KOPT-K1 (cell line): ENCODE results near the gene C2orf78.
A peak's percentile ranks its signal among the peaks of the same experiment; 100 is the strongest.
"Not testable (repeated sequence)": the region's sequence is repeated elsewhere in the genome, so short reads cannot be mapped to it uniquely, and the experiment has no call there.

Experiments
- H3K27ac ChIP-seq: fragments of 200-600 bp; sonication (generic); 2 replicates; pipeline ENCODE4 v1.5.1; 2016; ENCODE audit warnings: antibody characterized with exemption, mild to moderate bottlenecking, low read depth, low read length; ENCODE audit not compliant: poor library complexity, severe bottlenecking
- H3K36me3 ChIP-seq: fragments of 200-600 bp; sonication (generic); 2 replicates; pipeline ENCODE4 v1.5.1; 2017; ENCODE audit warnings: antibody characterized with exemption, mild to moderate bottlenecking, low read length, moderate library complexity; ENCODE audit not compliant: insufficient read depth
- H3K9me3 ChIP-seq: fragments of 200-600 bp; sonication (generic); 2 replicates; pipeline ENCODE4 v1.5.1; 2017; ENCODE audit warnings: antibody characterized with exemption, low read length, mild to moderate bottlenecking; ENCODE audit not compliant: insufficient read depth, poor library complexity, severe bottlenecking

The C2orf78 gene

DNA sequence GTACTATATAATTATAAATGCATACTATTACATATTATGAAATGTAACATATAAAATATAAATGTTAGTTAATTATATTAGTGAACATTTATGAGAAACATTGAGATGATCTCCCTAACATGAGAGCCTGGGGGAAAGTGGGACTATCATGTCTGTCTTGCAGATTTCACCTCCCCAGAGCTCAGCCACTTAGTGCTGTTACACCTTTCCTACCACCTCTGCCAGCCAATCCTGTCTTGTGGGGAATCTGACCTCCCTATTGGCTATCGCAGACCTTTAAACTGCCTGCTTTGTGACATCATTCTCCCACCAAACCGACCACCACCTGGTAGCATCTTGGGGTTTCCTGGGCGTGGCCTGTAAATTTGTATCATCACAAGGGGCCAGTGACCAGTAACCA is at the start of gene C2orf78:
TSS of gene C2orf78 (plus strand) at position 301 of the 400 bp plus-strand sequence. CDS start 127 bp downstream, outside the sequence.
- H3K27ac ChIP-seq, H3K9me3 ChIP-seq: not testable (repeated sequence)

DNA sequence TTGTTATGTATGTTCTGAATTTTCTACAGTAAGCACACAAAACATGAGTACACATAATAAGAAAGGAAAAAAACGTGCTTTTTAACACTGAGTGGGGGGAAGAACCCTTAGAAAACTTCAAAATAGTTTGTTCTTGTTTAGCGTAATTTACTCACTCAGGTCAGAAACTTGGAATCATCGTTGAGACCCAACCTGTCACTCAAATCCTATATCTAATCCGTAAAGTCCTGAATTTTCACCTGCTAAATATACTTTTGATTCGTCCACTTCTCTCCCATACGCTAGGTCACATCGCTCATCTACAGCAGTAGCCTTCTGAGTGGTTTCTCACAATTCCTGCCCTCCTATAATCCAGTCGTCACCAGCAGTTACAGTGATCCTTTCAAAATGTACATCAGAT is 47.6 kb upstream of the C2orf78 start:
- H3K36me3 ChIP-seq = peaks cover 34% of the 10 kb centered on the region
- peak overlapping the region; percentile 73 for H3K27ac ChIP-seq
- no peaks in the 10 kb centered on the region for H3K9me3 ChIP-seq

More for the DNA sequence above, at the start of gene C2orf78:
- not testable (repeated sequence) for H3K36me3 ChIP-seq

DNA sequence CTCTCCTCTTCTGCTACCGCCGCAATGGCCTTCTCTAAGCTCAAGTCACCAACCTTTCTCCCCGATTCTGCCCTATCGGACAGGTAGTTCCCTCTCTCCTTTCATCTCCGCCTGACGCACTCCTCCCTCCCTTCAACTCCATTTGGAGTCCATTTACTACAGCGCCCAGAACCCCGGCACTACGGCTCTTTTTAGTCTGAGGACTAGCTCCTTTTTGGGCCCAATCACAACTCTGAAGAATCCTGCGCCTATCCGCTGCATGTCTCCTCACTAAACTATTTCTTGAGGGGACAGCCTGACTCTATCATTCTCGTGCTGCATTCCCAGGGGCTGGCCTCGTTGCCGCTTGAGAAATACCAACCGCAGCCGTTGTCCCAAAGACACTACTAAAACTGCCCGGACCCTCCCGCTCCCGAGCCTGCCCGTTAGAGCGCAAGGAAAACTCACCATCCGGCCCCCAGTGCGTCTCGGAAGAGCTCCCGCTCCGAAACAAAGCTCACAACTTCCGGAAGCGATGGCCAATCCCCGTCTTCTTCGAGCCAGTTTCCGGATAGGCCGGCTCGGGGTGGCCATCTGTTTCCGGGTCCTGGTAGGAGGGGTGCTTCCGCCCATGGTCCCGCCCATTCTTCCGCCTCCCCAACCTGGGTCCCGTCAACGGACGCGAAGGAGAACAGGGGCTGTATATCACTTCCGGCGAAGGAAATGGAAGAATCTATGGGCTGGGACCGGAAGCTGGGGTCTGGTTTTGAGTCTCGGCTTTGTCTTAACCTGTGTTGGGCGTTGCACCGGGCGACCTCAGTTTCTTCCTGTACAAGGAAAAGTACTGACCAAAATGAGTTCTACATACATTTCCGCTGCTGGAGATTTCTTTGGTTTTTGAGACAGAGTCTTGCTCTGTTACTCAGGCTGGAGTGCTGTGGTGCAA is 46.9 kb upstream of the C2orf78 start, which contains the start of gene TPRKB:
TSS of gene TPRKB (minus strand) at position 491 of the 925 bp plus-strand sequence. CDS start 2,776 bp downstream, outside the sequence.
- Histone ChIP-seq H3K9me3 (no peaks in the 10 kb centered on the region), H3K36me3 (peaks cover 26% of the 10 kb centered on the region), H3K27ac (peak within 1 kb of the TSS; percentile 73)

- H3K9me3 ChIP-seq = no peaks in the 10 kb centered on the region
- peaks cover 6% of the 10 kb centered on the region for H3K36me3 ChIP-seq
- no peak overlapping the region for H3K27ac ChIP-seq
Measured at GRCh38 chr2:73739101-73739500, 44.9 kb upstream of the C2orf78 start.

- no peaks in the 10 kb centered on the region for H3K9me3 ChIP-seq
- H3K27ac ChIP-seq = no peak overlapping the region
- 0 out of 2 replicates have a peak, but pooled peaks cover under 1% of the 10 kb centered on the region for H3K36me3 ChIP-seq
Measured at GRCh38 chr2:73740767-73741166, 43.2 kb upstream of the C2orf78 start.

DNA sequence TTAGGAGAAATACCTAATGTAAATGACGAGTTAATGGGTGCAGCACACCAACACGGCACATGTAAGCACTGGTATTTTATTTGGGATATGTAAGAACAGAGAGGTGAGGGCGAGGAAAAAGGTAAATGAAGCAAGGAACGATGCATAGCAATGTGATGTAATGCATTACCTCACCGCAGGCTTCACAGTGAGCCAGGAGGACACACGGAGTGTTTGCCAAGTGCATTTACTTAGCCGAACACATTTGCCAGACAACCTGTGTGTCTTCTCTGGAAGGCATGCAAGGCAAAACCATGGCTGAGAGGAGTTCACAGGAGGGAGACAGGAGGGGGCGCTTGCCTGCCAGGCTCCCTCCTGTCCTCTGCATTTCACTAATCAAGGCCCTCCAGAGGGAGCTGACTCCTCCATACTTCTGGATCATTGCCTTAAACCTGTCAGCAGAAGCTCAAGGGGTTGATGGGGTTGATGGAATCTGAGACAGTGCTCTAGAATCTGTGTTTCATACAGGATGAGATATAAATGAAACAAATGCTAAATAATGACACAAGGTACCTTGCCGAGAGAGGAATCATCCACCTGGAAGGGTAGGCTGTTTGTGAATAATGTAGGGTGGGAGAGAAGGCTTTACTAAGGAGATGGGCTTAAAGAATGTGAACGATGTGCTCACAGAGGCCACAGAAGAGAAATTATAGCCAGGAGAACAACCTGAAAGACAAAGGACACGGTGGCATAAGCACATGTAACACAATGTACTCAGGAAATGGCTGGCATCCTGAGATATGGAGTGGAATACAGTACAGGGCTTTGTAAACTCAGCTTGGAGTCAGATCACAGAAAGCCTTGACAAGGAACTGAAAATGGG is 37.7 kb upstream of the C2orf78 start:
- H3K36me3 ChIP-seq = peaks cover 8% of the 10 kb centered on the region; the same call in 1 of the 2 replicates
- no peaks in the 10 kb centered on the region for H3K9me3 ChIP-seq
- H3K27ac ChIP-seq = no peak overlapping the region

DNA sequence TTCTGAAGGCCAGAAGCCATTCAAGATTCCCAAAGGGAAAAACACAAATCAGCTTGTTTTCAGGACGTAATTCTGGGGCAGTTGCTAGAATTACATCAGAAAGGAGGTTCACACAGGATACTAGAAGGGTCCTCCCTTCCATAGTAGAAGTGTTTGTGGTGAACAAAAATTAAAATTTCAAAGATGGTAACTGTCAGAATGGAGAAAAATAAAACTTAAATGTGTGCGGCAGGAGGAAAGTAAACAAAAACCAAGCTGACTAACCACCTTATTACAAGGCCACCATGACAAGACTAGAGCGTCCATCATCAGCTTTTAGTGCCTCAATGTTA is 37.1 kb upstream of the C2orf78 start:
- Histone ChIP-seq H3K9me3 (no peaks in the 10 kb centered on the region), H3K27ac (no peak overlapping the region), H3K36me3 (peaks cover 10% of the 10 kb centered on the region; the same call in 1 of the 2 replicates)

GRCh38 chr2:73749314-73749713 is 34.7 kb upstream of the C2orf78 start:
- Histone ChIP-seq H3K36me3 (peaks cover 18% of the 10 kb centered on the region; the same call in 1 of the 2 replicates), H3K27ac (no peak overlapping the region), H3K9me3 (peaks cover 4% of the 10 kb centered on the region)

DNA sequence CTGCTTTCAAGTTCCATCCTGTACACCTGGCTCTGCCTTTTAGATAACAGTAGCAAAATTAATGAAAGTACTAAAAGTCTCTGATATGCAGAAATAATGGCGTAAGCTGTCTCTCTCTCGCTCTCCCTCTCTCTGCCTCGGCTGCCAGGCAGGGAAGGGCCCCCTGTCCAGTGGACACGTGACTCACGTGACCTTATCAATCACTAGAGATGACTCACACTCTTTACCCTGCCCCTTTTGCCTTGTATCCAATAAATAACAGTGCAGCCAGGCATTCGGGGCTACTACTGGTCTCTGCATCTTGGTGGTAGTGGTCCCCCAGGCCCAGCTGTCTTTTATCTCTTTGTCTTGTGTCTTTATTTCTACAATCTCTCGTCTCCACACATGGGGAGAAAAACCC is 29.7 kb upstream of the C2orf78 start:
- peaks cover 42% of the 10 kb centered on the region; the same call in 1 of the 2 replicates for H3K36me3 ChIP-seq
- H3K9me3 ChIP-seq = peaks cover 18% of the 10 kb centered on the region
- not testable (repeated sequence) for H3K27ac ChIP-seq

- Histone ChIP-seq H3K27ac (no peak overlapping the region), H3K9me3 (peaks cover 13% of the 10 kb centered on the region), H3K36me3 (peaks cover 78% of the 10 kb centered on the region)
Measured at GRCh38 chr2:73759285-73759764, 24.7 kb upstream of the C2orf78 start.

GRCh38 chr2:73759904-73760303 is 24.1 kb upstream of the C2orf78 start:
- Histone ChIP-seq H3K9me3 (peaks cover 8% of the 10 kb centered on the region), H3K27ac (no peak overlapping the region), H3K36me3 (peaks cover 78% of the 10 kb centered on the region)

DNA sequence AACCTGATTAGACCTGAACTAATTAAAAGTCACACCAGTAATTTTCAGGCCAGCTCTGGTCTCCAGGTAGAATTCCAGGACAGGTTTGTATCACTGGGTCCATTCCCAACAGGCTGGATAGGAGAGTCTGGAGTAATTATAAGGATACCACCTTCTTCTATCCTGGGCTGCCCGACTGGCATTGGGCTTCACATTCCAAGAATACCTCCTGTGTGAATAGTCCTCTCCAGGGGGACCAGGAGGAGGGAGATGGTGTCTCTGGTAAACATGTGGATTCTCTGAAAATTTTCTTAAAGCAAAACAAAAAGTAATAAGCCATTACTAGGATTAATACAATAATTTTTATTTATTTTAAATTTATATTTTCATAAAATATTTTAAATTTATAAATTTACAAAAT is 21.4 kb upstream of the C2orf78 start:
- Histone ChIP-seq H3K36me3 (peaks cover 91% of the 10 kb centered on the region), H3K27ac (no peak overlapping the region), H3K9me3 (no peaks in the 10 kb centered on the region)

DNA sequence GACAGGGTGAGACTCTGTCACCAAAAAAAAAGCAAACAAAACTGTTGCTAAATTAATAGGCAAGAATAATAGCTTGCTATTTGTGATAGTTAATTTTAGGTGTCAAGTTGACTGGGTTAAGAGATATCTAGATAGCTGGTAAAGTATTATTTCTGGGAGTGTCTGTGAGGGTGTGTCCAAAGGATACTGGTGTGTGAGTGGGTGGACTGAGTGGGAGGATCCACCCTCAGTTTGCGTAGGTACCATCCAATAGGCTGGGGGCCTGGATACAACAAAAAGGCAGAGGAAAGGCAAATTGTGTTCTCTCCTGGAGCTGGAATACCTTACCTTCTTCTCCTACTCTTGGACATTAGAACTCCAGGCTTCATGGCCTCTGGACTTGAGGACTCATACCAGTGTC is 19.0 kb upstream of the C2orf78 start:
- peaks cover 97% of the 10 kb centered on the region for H3K36me3 ChIP-seq
- no peak overlapping the region for H3K27ac ChIP-seq

GRCh38 chr2:73766349-73766748 is 17.6 kb upstream of the C2orf78 start:
- Histone ChIP-seq H3K36me3 (peaks cover 97% of the 10 kb centered on the region), H3K27ac (no peak overlapping the region), H3K9me3 (no peaks in the 10 kb centered on the region)

More for the DNA sequence above, 19.0 kb upstream of the C2orf78 start:
- H3K9me3 ChIP-seq = no peaks in the 10 kb centered on the region

DNA sequence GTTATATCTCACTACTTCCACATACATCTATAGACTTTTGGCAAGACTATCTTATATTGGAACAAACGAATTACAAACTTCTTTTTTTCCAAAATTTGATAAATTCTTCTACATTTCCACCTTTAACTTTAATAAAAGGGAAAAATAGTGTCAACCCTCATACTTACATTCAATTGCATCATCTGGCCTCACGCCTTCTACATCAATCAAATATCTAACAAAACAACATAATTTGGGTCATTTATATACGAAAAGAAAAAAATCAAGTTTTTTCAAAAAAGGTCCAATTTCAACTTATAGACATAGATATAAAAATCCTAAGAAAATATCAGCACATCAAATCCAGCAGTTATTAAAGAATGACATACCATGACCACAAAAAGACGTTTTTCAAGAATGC is 17.0 kb upstream of the C2orf78 start:
- Histone ChIP-seq H3K36me3 (peaks cover 91% of the 10 kb centered on the region), H3K9me3 (no peaks in the 10 kb centered on the region), H3K27ac (no peak overlapping the region)
